CD4-positive, alpha-beta T cell treated with Interleukin-12 subunit alpha and Interleukin-12 subunit beta, for 1 hour (primary cell): ENCODE results near the gene BRCA2.
"Not testable (repeated sequence)": the region's sequence is repeated elsewhere in the genome, so short reads cannot be mapped to it uniquely, and the experiment has no call there.

Experiments used
- DNase-seq: peaks from one replicate; pipeline ENCODE4 v3.0.0-alpha.2; 2020

BRCA2 gene

GRCh38 chr13:32314271-32315237, 754 bp upstream of the BRCA2 start:
- DNase-seq: peak; percentile 82

DNA sequence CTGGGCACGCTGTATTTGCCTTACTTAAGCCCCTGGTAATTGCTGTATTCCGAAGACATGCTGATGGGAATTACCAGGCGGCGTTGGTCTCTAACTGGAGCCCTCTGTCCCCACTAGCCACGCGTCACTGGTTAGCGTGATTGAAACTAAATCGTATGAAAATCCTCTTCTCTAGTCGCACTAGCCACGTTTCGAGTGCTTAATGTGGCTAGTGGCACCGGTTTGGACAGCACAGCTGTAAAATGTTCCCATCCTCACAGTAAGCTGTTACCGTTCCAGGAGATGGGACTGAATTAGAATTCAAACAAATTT, 676 bp downstream of the BRCA2 start:
- no peak for DNase-seq

DNA sequence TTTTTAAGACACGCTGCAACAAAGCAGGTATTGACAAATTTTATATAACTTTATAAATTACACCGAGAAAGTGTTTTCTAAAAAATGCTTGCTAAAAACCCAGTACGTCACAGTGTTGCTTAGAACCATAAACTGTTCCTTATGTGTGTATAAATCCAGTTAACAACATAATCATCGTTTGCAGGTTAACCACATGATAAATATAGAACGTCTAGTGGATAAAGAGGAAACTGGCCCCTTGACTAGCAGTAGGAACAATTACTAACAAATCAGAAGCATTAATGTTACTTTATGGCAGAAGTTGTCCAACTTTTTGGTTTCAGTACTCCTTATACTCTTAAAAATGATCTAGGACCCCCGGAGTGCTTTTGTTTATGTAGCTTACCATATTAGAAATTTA, 1.2 kb downstream of the BRCA2 start:
- no peak for DNase-seq

DNA sequence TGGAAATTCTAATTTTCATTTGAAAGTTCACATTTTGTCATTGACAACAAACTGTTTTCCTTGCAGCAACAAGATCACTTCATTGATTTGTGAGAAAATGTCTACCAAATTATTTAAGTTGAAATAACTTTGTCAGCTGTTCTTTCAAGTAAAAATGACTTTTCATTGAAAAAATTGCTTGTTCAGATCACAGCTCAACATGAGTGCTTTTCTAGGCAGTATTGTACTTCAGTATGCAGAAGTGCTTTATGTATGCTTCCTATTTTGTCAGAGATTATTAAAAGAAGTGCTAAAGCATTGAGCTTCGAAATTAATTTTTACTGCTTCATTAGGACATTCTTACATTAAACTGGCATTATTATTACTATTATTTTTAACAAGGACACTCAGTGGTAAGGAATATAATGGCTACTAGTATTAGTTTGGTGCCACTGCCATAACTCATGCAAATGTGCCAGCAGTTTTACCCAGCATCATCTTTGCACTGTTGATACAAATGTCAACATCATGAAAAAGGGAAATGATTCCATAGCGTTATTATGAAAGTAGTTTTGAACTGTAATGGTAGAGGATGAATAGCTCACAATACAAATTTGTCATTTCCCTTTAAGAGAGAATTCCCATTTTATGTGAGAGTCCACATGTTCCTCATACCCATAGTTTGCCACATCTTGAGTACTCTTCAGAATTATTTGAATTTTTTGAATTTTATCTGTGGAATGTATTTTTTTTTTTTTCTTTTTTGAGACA, 2.6 kb downstream of the BRCA2 start:
- no peak for DNase-seq

- no peak for DNase-seq
These were observed 5.2 kb downstream of the BRCA2 start for GRCh38 chr13:32320528-32320927.

GRCh38 chr13:32323912-32324311, 8.6 kb downstream of the BRCA2 start:
- no peak for DNase-seq

DNA sequence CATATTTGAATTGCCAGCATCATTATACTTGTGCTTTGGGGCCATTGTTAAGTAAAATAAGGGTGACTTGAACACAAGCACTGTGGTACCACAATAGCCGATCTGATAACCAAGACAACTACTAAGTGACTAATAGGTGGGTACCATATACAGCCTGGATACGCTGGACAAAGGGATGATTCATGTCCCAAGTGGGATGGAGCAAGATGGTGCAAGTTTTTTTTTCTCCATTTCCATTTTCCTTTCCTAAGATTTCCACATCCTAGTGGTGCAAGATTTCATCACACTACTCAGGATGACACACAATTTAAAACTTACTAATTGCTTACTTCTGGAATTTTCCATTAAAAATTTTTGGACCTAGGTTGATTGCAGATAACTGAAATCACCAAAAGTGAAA, 15.1 kb downstream of the BRCA2 start:
- no peak for DNase-seq

DNA sequence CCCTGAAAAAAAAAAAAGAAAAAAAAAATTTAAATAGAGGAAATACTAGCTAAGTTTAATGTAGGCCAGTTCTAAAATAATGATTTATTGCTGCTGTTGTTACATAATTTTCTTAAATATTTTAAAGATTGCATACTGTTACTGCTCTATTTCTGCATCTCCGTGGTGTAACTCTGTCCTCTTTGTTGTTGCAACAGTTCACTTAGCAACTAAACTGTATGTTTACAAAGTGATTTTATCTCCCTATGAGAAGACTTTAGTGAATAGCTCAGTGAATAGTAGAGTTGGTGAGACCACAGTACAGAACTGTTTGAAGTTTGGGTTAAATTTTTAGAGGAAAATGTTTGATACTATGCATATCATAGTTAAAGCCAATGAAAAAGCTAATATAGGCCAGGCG, 19.4 kb downstream of the BRCA2 start:
- DNase-seq: no peak

- DNase-seq: no peak
These were observed 25.6 kb downstream of the BRCA2 start for GRCh38 chr13:32340914-32341313.

DNA sequence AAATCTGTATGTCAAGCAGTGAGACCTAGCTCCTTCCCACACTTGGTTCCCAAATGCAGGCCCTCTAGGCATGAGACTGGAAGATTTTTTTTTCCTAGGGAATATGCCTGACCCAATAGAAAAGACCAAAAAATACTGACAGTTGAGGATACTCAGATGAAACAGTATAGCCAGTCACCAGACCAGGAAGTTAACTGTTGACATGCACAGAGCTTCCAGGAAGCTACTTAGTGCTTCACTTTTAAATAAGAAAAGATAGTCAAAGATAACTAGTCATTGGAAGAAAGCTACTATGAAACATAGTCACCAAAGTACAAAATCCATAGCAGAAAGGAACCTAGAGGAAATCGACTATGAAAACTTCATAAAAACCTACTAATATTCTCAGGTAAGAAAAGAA, 32.3 kb downstream of the BRCA2 start:
- DNase-seq: no peak

GRCh38 chr13:32350839-32351441, 35.6 kb downstream of the BRCA2 start:
- DNase-seq: not testable (repeated sequence)

DNA sequence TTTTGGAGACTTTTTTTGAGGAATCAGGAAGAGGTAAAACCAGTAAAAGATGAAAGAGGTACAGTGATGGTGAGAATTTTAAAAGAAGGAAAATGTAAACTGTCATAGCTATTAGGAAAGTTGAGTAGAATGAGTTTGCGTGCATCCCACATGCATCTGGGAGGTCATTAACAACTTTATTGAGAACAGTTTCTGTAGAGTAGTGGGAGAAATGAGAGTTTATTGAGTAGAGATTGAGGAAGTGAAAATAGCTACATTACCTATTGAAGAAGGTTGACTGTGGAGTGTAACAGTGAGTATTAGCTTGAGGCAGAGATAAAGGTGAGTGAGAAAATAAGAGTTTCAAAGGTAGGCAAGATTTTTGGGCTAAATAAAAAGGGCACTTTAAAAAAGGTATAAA, 38.7 kb downstream of the BRCA2 start:
- DNase-seq: no peak

- not testable (repeated sequence) for DNase-seq
These were observed 40.6 kb downstream of the BRCA2 start for GRCh38 chr13:32355935-32356334.

- DNase-seq: no peak
These were observed 47.3 kb downstream of the BRCA2 start for GRCh38 chr13:32362574-32362973.

DNA sequence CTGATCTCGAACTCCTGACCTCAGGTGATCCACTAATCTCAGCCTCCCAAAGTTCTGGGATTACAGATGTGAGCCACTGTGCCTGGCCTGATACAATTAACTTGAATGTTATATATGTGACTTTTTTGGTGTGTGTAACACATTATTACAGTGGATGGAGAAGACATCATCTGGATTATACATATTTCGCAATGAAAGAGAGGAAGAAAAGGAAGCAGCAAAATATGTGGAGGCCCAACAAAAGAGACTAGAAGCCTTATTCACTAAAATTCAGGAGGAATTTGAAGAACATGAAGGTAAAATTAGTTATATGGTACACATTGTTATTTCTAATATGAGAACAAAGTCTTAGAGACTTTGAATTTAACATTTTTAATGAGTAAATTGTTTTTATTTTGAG, 55.5 kb downstream of the BRCA2 start:
- DNase-seq: no peak

DNA sequence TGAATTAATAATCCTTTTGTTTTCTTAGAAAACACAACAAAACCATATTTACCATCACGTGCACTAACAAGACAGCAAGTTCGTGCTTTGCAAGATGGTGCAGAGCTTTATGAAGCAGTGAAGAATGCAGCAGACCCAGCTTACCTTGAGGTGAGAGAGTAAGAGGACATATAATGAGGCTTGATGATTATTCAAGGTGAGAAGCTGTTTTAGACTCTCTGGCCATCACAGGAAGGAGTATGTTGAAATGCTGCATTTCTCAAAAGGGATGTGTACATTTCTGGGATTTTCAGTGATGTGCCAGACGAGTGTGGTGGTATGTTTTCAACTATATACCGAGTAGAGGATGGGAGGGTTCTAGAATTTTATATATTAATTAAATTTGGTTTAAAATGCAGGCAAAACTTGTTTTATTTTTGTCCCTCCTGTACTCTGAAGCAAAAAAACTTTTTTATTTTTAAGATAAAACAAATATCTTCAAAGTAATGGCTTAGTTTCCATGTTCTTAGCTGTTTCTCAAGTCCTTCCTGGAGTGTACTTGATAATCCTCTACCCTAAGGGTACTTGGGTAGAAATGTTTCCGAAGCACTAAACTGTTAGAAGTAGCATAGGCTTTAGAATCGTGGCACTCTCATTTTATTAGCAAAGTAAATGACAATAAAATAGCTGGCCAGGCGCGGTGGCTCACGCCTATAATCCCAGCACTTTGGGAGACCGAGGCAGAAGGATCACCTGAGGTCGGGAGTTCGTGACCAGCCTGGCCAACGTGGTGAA, 61.5 kb downstream of the BRCA2 start:
- no peak for DNase-seq

GRCh38 chr13:32378012-32378411, 62.7 kb downstream of the BRCA2 start:
- DNase-seq: no peak

DNA sequence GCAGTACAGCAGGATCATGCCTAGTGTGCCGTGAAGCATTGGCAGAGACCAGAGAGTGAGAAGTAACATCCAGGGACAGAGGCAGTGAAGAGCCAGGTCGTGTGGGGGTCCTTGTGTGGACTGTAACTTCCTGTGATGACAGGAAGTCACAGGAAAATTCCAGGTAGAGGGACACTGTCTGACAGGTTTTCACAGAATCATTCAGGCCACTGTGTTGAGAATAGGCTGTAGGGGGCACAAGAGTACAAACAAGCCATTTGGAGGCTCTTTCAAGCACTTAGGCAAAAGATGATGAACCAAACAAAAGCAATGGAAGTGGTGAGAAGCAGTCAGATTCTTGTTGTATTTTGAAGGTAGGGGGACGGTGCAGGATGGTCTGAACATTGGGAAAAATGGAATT, 66.2 kb downstream of the BRCA2 start:
- DNase-seq: peak; percentile 46

- no peak for DNase-seq
These were observed 68.7 kb downstream of the BRCA2 start for GRCh38 chr13:32383836-32384618.

GRCh38 chr13:32384702-32385101, 69.4 kb downstream of the BRCA2 start:
- DNase-seq: no peak

DNA sequence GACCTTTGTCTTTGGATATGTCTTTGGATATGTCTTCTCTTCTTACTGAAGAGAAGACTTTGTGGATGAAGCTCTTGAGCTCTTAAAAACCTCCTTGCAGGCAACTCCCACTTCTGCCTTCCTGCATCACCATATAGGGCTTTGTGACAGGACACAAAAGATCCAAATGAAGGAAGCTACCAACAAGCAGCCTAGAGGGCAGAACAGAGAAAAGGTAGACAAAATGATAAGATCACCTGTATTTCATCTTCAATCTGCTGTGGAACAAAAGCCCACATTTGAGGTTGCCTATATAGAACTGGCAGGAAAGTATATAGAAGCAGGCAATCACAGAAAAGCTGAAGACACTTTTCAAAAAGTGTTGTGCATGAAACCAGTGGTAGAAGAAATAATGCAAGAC, 70.1 kb downstream of the BRCA2 start:
- DNase-seq: no peak

GRCh38 chr13:32390048-32390447, 74.7 kb downstream of the BRCA2 start:
- peak; percentile 36 for DNase-seq
